HuH-7.5 (cell line): ENCODE data around the gene ACSL1.

Experiments used
- DNase-seq: peaks from one replicate; pipeline ENCODE4 v3.0.0; 2011; ENCODE audit warnings: low spot score

ACSL1 gene

DNA sequence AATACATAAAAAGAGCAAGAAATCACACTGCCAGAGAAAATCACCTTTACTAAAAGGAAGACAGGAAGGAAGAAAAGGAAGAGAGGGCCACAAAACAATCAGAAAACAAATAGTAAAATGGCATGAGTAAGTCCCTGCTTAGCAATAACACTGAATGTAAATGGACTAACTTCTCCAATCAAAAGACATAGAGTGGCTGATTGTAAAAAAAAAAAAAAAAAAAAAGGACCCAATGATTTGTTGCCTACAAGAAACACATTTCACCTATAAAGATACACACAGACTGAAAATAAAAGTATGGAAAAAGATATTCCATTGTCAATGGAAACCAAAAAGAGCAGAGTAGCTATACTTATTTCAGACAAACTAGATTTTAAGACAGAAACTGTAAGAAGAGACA lies 104.5 kb downstream of the ACSL1 start:
- DNase-seq: no peak

DNA sequence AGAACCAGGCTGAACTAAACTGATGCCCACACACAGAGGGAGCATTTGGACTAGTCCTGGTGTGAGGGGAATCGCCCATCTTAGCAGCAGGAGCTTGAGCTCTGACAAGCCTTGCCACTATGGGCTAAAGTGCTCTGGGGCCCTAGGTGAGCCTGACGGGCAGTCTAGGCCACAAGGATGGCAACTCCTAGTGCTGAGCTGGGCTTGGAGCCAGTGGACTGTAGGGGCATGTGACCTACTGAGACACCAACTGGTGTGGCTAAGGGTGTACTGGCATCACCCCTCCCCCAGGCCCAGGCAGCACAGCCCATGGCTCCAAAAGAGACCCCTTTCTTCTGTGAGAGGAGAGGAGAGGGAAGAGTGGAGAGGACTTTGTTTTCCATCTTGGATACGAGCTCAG lies 106.4 kb downstream of the ACSL1 start:
- DNase-seq: no peak

DNA sequence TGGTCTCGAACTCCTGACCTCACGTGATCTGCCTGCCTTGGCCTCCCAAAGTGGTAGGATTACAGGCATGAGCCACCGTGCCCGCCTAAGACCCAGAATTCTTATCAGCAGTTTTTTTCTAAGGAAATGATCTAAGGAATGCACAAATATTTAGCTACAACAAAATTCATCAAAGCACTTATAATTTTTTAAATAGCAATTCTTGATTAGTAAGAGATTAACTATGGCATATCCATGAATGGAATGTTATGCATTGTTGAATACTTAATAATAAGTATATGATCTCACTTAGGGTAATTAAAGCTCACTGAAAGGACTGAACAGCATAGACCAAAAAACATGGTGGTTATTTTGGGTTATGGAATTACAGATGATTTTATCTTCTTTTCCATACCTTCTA lies 110.2 kb downstream of the ACSL1 start:
- DNase-seq: no peak

DNA sequence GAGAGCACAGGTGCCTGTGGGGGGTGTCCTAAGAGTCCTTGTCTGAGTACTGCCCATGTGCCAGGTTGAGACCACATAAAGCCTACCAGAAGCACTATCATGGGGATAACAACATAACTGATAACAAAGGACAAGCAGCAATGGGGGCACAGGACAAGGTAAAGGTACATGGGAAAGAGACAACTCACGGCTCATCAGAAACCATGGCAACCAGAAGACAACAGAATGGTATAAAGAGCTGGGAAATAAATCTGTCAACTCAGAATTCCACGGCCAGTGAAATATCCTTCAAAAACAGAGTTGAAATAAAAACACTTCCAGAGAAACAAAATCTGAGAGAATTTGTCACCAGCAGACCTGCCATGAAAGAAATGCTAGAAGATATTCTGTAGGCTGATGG lies 111.9 kb downstream of the ACSL1 start:
- no peak for DNase-seq

DNA sequence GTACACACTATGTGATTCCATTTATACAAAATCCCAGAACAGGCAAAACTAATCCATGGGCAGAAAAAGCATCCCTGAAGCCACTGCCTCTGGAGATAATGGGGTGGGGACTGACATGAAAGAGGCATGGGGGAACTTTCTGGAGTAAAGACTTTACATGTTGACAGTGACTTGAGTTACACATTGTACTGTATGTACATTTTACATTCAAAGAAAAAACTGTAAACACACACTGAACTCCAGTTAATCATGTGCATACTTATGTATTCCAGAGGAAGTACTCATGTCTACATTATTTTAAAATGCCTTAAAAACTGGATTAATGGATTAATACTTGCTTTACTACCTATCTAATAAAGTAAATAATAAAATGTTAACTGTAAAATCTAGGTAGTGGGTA lies 113.4 kb downstream of the ACSL1 start:
- no peak for DNase-seq

DNA sequence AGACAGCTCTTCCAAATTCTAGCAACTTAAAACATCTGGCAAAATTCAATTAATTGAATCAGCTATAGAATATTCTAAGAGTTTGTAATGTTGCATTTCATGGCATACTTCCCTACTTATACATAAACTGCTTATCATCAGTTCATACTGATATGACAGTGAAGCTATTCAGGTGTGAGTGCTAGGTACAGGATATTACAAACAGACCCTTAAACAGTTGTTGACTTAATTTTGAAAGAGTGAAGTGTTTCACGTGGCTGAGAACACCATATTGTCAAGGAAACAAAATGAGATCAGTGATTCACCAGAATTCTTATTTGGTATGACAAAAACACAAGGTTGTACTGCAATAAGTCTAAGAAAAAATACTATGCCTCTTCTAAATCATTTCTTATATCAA lies 119.3 kb downstream of the ACSL1 start:
- DNase-seq: no peak

DNA sequence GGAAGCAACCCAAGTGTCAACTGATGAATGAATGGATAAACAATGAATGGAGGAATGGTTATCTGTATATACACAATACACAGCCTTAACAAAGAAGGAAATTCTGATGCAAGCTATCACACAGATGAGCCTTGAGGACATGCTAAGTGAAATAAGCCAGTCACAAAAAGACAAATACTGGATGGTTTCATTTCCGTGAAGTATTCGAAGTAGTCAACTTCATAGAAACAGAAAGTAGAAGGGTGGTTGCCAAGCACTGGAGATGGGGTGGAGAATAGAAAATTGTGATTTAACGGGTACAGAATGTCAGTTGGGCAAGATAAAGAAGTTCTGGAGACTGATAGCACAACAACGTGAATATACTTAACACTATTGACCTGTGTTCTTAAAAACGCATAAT lies 120.1 kb downstream of the ACSL1 start:
- no peak for DNase-seq
